A549 (cell line): ENCODE data around the gene PAN3. TPM values are rescaled to one million over a fixed set of nuclear protein-coding genes. Genes with fewer than 3 reads are reported as not detected.
"Not testable (repeated sequence)": the region's sequence is repeated elsewhere in the genome, so short reads cannot be mapped to it uniquely, and the experiment has no call there.

Experiments
- ATAC-seq, 2 experiments: fragments of 200-7000 bp in 1 of 2; fragments of >200 bp in 1 of 2; cut with Nextera tagmentation in 1 of 2; cut with Tn5 transposase in 1 of 2; 3 replicates each; pipeline versions ENCODE4 v1.8.0 to v1.9.1; 2018 to 2020; ENCODE audit warnings: mild to moderate bottlenecking in 1 of 2, moderate library complexity in 1 of 2
- CTCF ChIA-PET: fragments of 300-600 bp; sonication (Branson Sonifier 250); formaldehyde crosslinking; extraction: SDS; loops from one replicate; lab custom pipeline; 2021; ENCODE audit warnings: antibody characterized with exemption, inconsistent platforms; lab: Yijun Ruan, JAX
- POLR2A ChIA-PET: fragments of 350-600 bp; formaldehyde crosslinking; extraction: SDS; loops from one replicate; lab custom pipeline; 2021; ENCODE audit warnings: antibody characterized with exemption, inconsistent platforms; lab: Yijun Ruan, JAX
- DNase-seq, 2 experiments: peaks; one replicate each; pipeline versions ENCODE4 v3.0.0 to v3.0.0-alpha.2; 2011 to 2016; ENCODE audit warnings: low read depth in 1 of 2, low spot score in 1 of 2
- FAIRE-seq: peaks from 2 replicates; lab custom pipeline; 2011; peaks lifted over from hg19 to GRCh38; lab: Jason Lieb, UNC
- H3K27ac ChIP-seq, 2 experiments: fragments of >200 bp; sonication (Bioruptor Twin); formaldehyde crosslinking; 3 replicates each; pipeline ENCODE4 v1.5.1; 2016 to 2017
- H3K4me1 ChIP-seq: fragments of >200 bp; sonication (Bioruptor Twin); formaldehyde crosslinking; 3 replicates; pipeline ENCODE4 v1.6.1; 2016
- H3K4me2 ChIP-seq: fragments of >200 bp; sonication (Bioruptor Twin); formaldehyde crosslinking; 3 replicates; pipeline ENCODE4 v1.6.1; 2016
- H3K4me3 ChIP-seq: fragments of >200 bp; sonication (Bioruptor Twin); formaldehyde crosslinking; 3 replicates; pipeline ENCODE4 v1.5.1; 2016
- H3K9me3 ChIP-seq: fragments of >200 bp; sonication (Bioruptor Twin); formaldehyde crosslinking; 3 replicates; pipeline ENCODE4 v1.6.1; 2016
- BHLHE40 ChIP-seq: IDR thresholded peaks from 2 replicates; pipeline ENCODE4 v1.6.1; 2012; ENCODE audit warnings: low read depth, low read length, inconsistent platforms
- CBX8 ChIP-seq: fragments of 200-600 bp; sonication (generic); IDR thresholded peaks from 2 replicates; pipeline ENCODE4 v1.6.1; 2016
- CTCF ChIP-seq: fragments of >200 bp; sonication (Bioruptor Twin); formaldehyde crosslinking; IDR thresholded peaks from 3 replicates; pipeline ENCODE4 v1.5.1; 2016
- E2F6 ChIP-seq: IDR thresholded peaks from 2 replicates; pipeline ENCODE4 v1.6.1; 2012; ENCODE audit warnings: low read depth, borderline replicate concordance
- EHMT2 ChIP-seq: fragments of 200-600 bp; sonication (generic); IDR thresholded peaks from 2 replicates; pipeline ENCODE4 v1.6.1; 2016; ENCODE audit warnings: antibody characterized with exemption, low read depth, mild to moderate bottlenecking, moderate library complexity
- ELK1 ChIP-seq: fragments of 150-350 bp; IDR thresholded peaks from 2 replicates; pipeline ENCODE4 v1.6.1; 2014; ENCODE audit warnings: low read depth, mild to moderate bottlenecking, low read length
- FOSL2 ChIP-seq, 2 experiments: fragments of 450-650 bp in 1 of 2; fragments of >200 bp in 1 of 2; sonication (Bioruptor Twin) in 1 of 2; formaldehyde crosslinking; IDR thresholded peaks; 2 replicates each; pipeline versions ENCODE4 v1.5.0 to v1.6.1; 2016 to 2020; ENCODE audit warnings: mild to moderate bottlenecking in 1 of 2, moderate library complexity in 1 of 2
- HOXA7 ChIP-seq: fragments of 250-450 bp; sonication (Bioruptor Pico); IDR thresholded peaks from 2 replicates; pipeline ENCODE4 v1.5.0; 2020; ENCODE audit warnings: mild to moderate bottlenecking, moderate library complexity
- MAX ChIP-seq: IDR thresholded peaks from 2 replicates; pipeline ENCODE4 v1.6.1; 2012
- NPAS2 ChIP-seq: fragments of 250-450 bp; sonication (Bioruptor Pico); IDR thresholded peaks from 2 replicates; pipeline ENCODE4 v1.8.0; 2022; ENCODE audit warnings: mild to moderate bottlenecking, moderate library complexity, borderline replicate concordance
- RAD21 ChIP-seq, 2 experiments: fragments of >200 bp in 1 of 2; sonication (Bioruptor Twin) in 1 of 2; formaldehyde crosslinking in 1 of 2; IDR thresholded peaks in 1 of 2; conservative IDR thresholded peaks in 1 of 2; 2 replicates in 1 of 2; 3 replicates in 1 of 2; pipeline ENCODE4 v1.6.1; 2012 to 2018; ENCODE audit warnings: inconsistent platforms in 1 of 2
- RNF2 ChIP-seq: fragments of 200-600 bp; sonication (generic); IDR thresholded peaks from 2 replicates; pipeline ENCODE4 v1.6.1; 2016; ENCODE audit warnings: low read depth, mild to moderate bottlenecking, antibody characterized with exemption, moderate library complexity, borderline replicate concordance
- SMC3 ChIP-seq: fragments of >200 bp; sonication (Bioruptor Twin); formaldehyde crosslinking; IDR thresholded peaks from 3 replicates; pipeline ENCODE4 v1.6.1; 2018; ENCODE audit warnings: inconsistent platforms
- ZC3H11A ChIP-seq: fragments of 450-650 bp; IDR thresholded peaks from 2 replicates; pipeline ENCODE4 v1.6.1; 2014; ENCODE audit warnings: antibody characterized with exemption, mild to moderate bottlenecking
- ZSCAN20 ChIP-seq: fragments of 250-450 bp; sonication (Bioruptor Pico); IDR thresholded peaks from 2 replicates; pipeline ENCODE4 v1.8.0; 2022; ENCODE audit warnings: mild to moderate bottlenecking, moderate library complexity
- WGBS: methylation state at CpG from one replicate; pipeline ENCODE4 v1.1.6; 2017; ENCODE audit errors: missing lambda C conversion rate; 5-methylcytosine and 5-hydroxymethylcytosine counted together
- polyA plus RNA-seq, 4 experiments: library from polyadenylated mRNA; depleted of rRNA in 3 of 4; stranded (reverse); fragments of >200 nt; fragmentation: RNase III in 1 of 4; extraction: RNeasy Plus Mini Kit Qiagen cat#74134 plus additional on column Dnase treatment in 1 of 4; gene quantifications; 2 replicates in 3 of 4; 3 replicates in 1 of 4; pipeline ENCODE4 v1.2.3, GENCODE V29; 2011 to 2017

PAN3 gene
- polyA plus RNA-seq, 2 of the 4 experiments (the other 2 are of a cell fraction) = 6.2 to 13.9 TPM

GRCh38 chr13:28097503-28097902, 40.8 kb upstream of the PAN3 start:
- DNase-seq = no peak
- Histone ChIP-seq H3K9me3 (peaks cover 8% of the 10 kb centered on the region; the same call in 1 of the 3 replicates), H3K4me2 (no peak overlapping the region), H3K4me1 (no peaks in the 10 kb centered on the region), H3K4me3 (no peak overlapping the region), H3K27ac (no peak overlapping the region)
- WGBS = 4% methylated on average over 3 of the region's 3 CpGs
- no peak for TF ChIP-seq RAD21 (conservative IDR thresholded peaks at IDR 0.05 in 1 of 2, IDR thresholded peaks at IDR 0.05 in 1 of 2)
- peak; percentile 61; the same call in 1 of the 2 replicates for TF ChIP-seq CBX8
- no peak for TF ChIP-seq NPAS2
- no peak for TF ChIP-seq RNF2
- ChIA-PET POLR2A (no interaction called here), CTCF (no interaction called here)
- no peak for ATAC-seq
- FAIRE-seq = no peak

- H3K4me1 ChIP-seq = no peaks in the 10 kb centered on the region
- no peak for ATAC-seq
- TF ChIP-seq ZC3H11A = no peak
- no peak for TF ChIP-seq BHLHE40
- no peak for TF ChIP-seq ELK1
- no peak for TF ChIP-seq FOSL2 (IDR thresholded peaks at IDR 0.05)
- TF ChIP-seq FOSL2 (CRISPR knock-in tag; IDR thresholded peaks at IDR 0.05) = no peak
- TF ChIP-seq ZSCAN20 = no peak
- no peak for TF ChIP-seq MAX
- no peak for TF ChIP-seq SMC3
- no peak for TF ChIP-seq CTCF
- TF ChIP-seq HOXA7 (CRISPR knock-in tag) = no peak
- TF ChIP-seq, all 56 proteins: peak for 0
- ChIA-PET POLR2A (no interaction called here), CTCF (no interaction called here)
- no peak overlapping the region for H3K27ac ChIP-seq
- FAIRE-seq (no peak), DNase-seq (no peak)
- no peak overlapping the region; the same call in 1 of the 3 replicates for H3K4me3 ChIP-seq
- WGBS = 65% methylated on average over 25 of the region's 35 CpGs
- peak overlapping the region; percentile 79 for H3K4me2 ChIP-seq
- H3K9me3 ChIP-seq = peaks cover 8% of the 10 kb centered on the region; the same call in 1 of the 3 replicates
Observed at GRCh38 chr13:28099396-28100149, 38.8 kb upstream of the PAN3 start.

GRCh38 chr13:28100150-28101121, 37.9 kb upstream of the PAN3 start, which contains the start of gene FLT3:
TSS of gene FLT3 (minus strand) at chr13:28100576. CDS start at chr13:28100510, 66 bp downstream.
- ChIA-PET CTCF (no interaction called here), POLR2A (no interaction called here)
- DNase-seq (peak; percentile 10 to 17), ATAC-seq (peak; percentile 64 to 76), FAIRE-seq (no peak)
- Histone ChIP-seq H3K9me3 (peaks cover 8% of the 10 kb centered on the region; the same call in 1 of the 3 replicates), H3K27ac (peak within 1 kb of the TSS in 1 of 2 experiments; percentile 24; a peak in 1 of 6 replicates), H3K4me3 (peak within 1 kb of the TSS; percentile 40), H3K4me2 (peak within 1 kb of the TSS; percentile 79), H3K4me1 (no peaks in the 10 kb centered on the region)
- WGBS = 29% methylated on average over 15 of the region's 106 CpGs
- peak; percentile 61 for TF ChIP-seq E2F6
- peak; percentile 48 for TF ChIP-seq MAX
- no peak for TF ChIP-seq EHMT2

- H3K4me1 ChIP-seq, H3K4me3 ChIP-seq, CTCF ChIA-PET, H3K9me3 ChIP-seq, H3K27ac ChIP-seq, FAIRE-seq, DNase-seq, ATAC-seq, H3K4me2 ChIP-seq, POLR2A ChIA-PET: not testable (repeated sequence)
- 29% methylated on average over 3 of the region's 4 CpGs for WGBS
Observed at GRCh38 chr13:28101886-28102285, 36.5 kb upstream of the PAN3 start.
